Measurements from ENCODE around the gene HTR6.
A peak's percentile ranks its signal among the peaks of the same experiment; 100 is the strongest.

Gene HTR6

GRCh38 chr1:19684677-19685076 lies 20.0 kb downstream of the HTR6 start:
- no peak overlapping the region for H3K4me3 ChIP-seq (ENCODE audit: control insufficient read depth, low read depth, low read length)
- no peak for TF ChIP-seq CTCF (conservative IDR thresholded peaks at IDR 0.05; ENCODE audit: control insufficient read depth, insufficient read depth, low read depth, low read length)
- DNase-seq (ENCODE audit: low read depth): peak; percentile 16

- DNase-seq (ENCODE audit: low read depth): no peak
- H3K4me3 ChIP-seq (ENCODE audit: control insufficient read depth, low read depth, low read length): no peak overlapping the region
- no peak for TF ChIP-seq CTCF (conservative IDR thresholded peaks at IDR 0.05; ENCODE audit: control insufficient read depth, insufficient read depth, low read depth, low read length)
Observed at GRCh38 chr1:19685994-19686393, 21.3 kb downstream of the HTR6 start.

GRCh38 chr1:19687414-19687813 lies 22.7 kb downstream of the HTR6 start:
- DNase-seq (ENCODE audit: low read depth): no peak
- H3K4me3 ChIP-seq (ENCODE audit: control insufficient read depth, low read depth, low read length): no peak overlapping the region
- TF ChIP-seq CTCF (conservative IDR thresholded peaks at IDR 0.05; ENCODE audit: control insufficient read depth, insufficient read depth, low read depth, low read length): no peak

- no peak for TF ChIP-seq CTCF (conservative IDR thresholded peaks at IDR 0.05; ENCODE audit: control insufficient read depth, insufficient read depth, low read depth, low read length)
- H3K4me3 ChIP-seq (ENCODE audit: control insufficient read depth, low read depth, low read length): no peak overlapping the region
- no peak for DNase-seq (ENCODE audit: low read depth)
Observed at GRCh38 chr1:19688041-19688842, 23.6 kb downstream of the HTR6 start.

GRCh38 chr1:19689085-19689757 lies 24.5 kb downstream of the HTR6 start:
- H3K4me3 ChIP-seq (ENCODE audit: control insufficient read depth, low read depth, low read length): no peak overlapping the region
- no peak for TF ChIP-seq CTCF (conservative IDR thresholded peaks at IDR 0.05; ENCODE audit: control insufficient read depth, insufficient read depth, low read depth, low read length)
- DNase-seq (ENCODE audit: low read depth): no peak

- DNase-seq (ENCODE audit: low read depth): no peak
- no peak for TF ChIP-seq CTCF (conservative IDR thresholded peaks at IDR 0.05; ENCODE audit: control insufficient read depth, insufficient read depth, low read depth, low read length)
- no peak overlapping the region for H3K4me3 ChIP-seq (ENCODE audit: control insufficient read depth, low read depth, low read length)
Observed at GRCh38 chr1:19689856-19690255, 25.2 kb downstream of the HTR6 start.
